Uterus (tissue), 4 donors: Measurements from ENCODE around the gene MRPL48. TPM values are rescaled to one million over a fixed set of nuclear protein-coding genes. Genes with fewer than 3 reads are reported as not detected.

Experiments
- DNase-seq, 2 donors: peaks; one replicate each; pipeline ENCODE4 v3.0.0-alpha.2; 2019 to 2020
- H3K27ac ChIP-seq, 2 donors: fragments of 200-600 bp; sonication (generic); 1 replicate in 1 of 2; 2 replicates in 1 of 2; pipeline ENCODE4 v1.5.1; 2016 to 2018
- H3K27me3 ChIP-seq, 2 donors: fragments of 200-600 bp; sonication (generic); one replicate each; pipeline ENCODE4 v1.5.1; 2018 to 2019; ENCODE audit warnings: control low read depth in 1 of 2
- H3K36me3 ChIP-seq, 2 donors: fragments of 200-600 bp; sonication (generic); one replicate each; pipeline ENCODE4 v1.5.1; 2019; ENCODE audit warnings: control low read depth in 1 of 2
- H3K4me1 ChIP-seq, 2 donors: fragments of 200-600 bp; sonication (generic); one replicate each; pipeline ENCODE4 v1.5.1; 2018 to 2019; ENCODE audit warnings: control low read depth in 1 of 2
- H3K4me3 ChIP-seq, 2 donors: fragments of 200-600 bp; sonication (generic); 1 replicate in 1 of 2; 2 replicates in 1 of 2; pipeline ENCODE4 v1.5.1; 2018 to 2019; ENCODE audit warnings: mild to moderate bottlenecking in 1 of 2
- H3K9me3 ChIP-seq, 2 donors: fragments of 200-600 bp; sonication (generic); one replicate each; pipeline ENCODE4 v1.5.1; 2019; ENCODE audit warnings: control low read depth in 1 of 2
- CTCF ChIP-seq, 4 experiments: fragments of 200-600 bp in 2 of 4; fragments of 450-650 bp in 2 of 4; sonication (generic) in 2 of 4; IDR thresholded peaks; one replicate each; pipeline ENCODE4 v1.5.1; 2016 to 2019; ENCODE audit warnings: antibody characterized with exemption in 4 of 4, mild to moderate bottlenecking in 2 of 4, moderate library complexity in 1 of 4
- POLR2A ChIP-seq, 2 donors: fragments of 450-650 bp; IDR thresholded peaks; one replicate each; pipeline ENCODE4 v1.6.1; 2016; ENCODE audit warnings: antibody characterized with exemption in 2 of 2, mild to moderate bottlenecking in 1 of 2, moderate library complexity in 1 of 2
- intact Hi-C: fragments of 100-400 bp; cut with DNase I; formaldehyde crosslinking; loops from one replicate; pipeline ENCODE4 v1.15.1; 2023; ENCODE audit warnings: low total_unique reads
- total RNA-seq, 4 donors: library from RNA; depleted of rRNA in 3 of 4; stranded (reverse); fragments of >200 nt in 3 of 4; gene quantifications; one replicate each; pipeline versions ENCODE4 v1.1.0 to v1.2.4, GENCODE V29; 2014 to 2023
- donor health status: DM: yes; HTN: yes; CAD: no.

Gene MRPL48
- total RNA-seq, 4 donors from 2014 or later, result 5.6 to 29.6 (median 11.9) TPM

- Histone ChIP-seq H3K27me3 (no peaks in the 10 kb centered on the region), H3K9me3 (no peaks in the 10 kb centered on the region), H3K36me3 (no peaks in the 10 kb centered on the region), H3K27ac (no peak overlapping the region), H3K4me3 (no peak overlapping the region), H3K4me1 (no peaks in the 10 kb centered on the region)
- intact Hi-C loops, result no loop called here
- no peak for DNase-seq
- TF ChIP-seq CTCF (IDR thresholded peaks at IDR 0.05) (no peak), POLR2A (IDR thresholded peaks at IDR 0.05) (no peak)
These were observed 50.9 kb downstream of the MRPL48 start for GRCh38 chr11:73838443-73839122.

GRCh38 chr11:73839123-73839457 lies 51.4 kb downstream of the MRPL48 start:
- Histone ChIP-seq H3K9me3 (no peaks in the 10 kb centered on the region), H3K4me3 (no peak overlapping the region), H3K4me1 (no peaks in the 10 kb centered on the region), H3K27ac (no peak overlapping the region), H3K36me3 (no peaks in the 10 kb centered on the region), H3K27me3 (no peaks in the 10 kb centered on the region)
- no peak for TF ChIP-seq CTCF (IDR thresholded peaks at IDR 0.05)
- TF ChIP-seq POLR2A (IDR thresholded peaks at IDR 0.05), result no peak
- no peak for DNase-seq
- intact Hi-C loops, result no loop called here

- H3K36me3 ChIP-seq, result no peaks in the 10 kb centered on the region
- H3K9me3 ChIP-seq, result no peaks in the 10 kb centered on the region
- no peaks in the 10 kb centered on the region for H3K4me1 ChIP-seq
- no peak overlapping the region for H3K27ac ChIP-seq
- TF ChIP-seq POLR2A (IDR thresholded peaks at IDR 0.05) (no peak), CTCF (IDR thresholded peaks at IDR 0.05) (no peak)
- intact Hi-C loops, result no loop called here
- DNase-seq, result no peak
- no peaks in the 10 kb centered on the region for H3K27me3 ChIP-seq
- no peak overlapping the region for H3K4me3 ChIP-seq
These were observed 63.5 kb downstream of the MRPL48 start for GRCh38 chr11:73851046-73851764.

- intact Hi-C loops, result no loop called here
These were observed 64.4 kb downstream of the MRPL48 start for GRCh38 chr11:73852049-73852448.

GRCh38 chr11:73854680-73855079 lies 67.0 kb downstream of the MRPL48 start:
- Histone ChIP-seq H3K9me3 (no peaks in the 10 kb centered on the region), H3K27ac (no peak overlapping the region), H3K27me3 (no peaks in the 10 kb centered on the region), H3K4me3 (no peak overlapping the region), H3K4me1 (no peaks in the 10 kb centered on the region), H3K36me3 (no peaks in the 10 kb centered on the region)
- no peak for TF ChIP-seq CTCF (IDR thresholded peaks at IDR 0.05)
- TF ChIP-seq POLR2A (IDR thresholded peaks at IDR 0.05), result no peak
- intact Hi-C loops, result no loop called here
- DNase-seq, result no peak

More at GRCh38 chr11:73852049-73852448, 64.4 kb downstream of the MRPL48 start:
- Histone ChIP-seq H3K4me3 (no peak overlapping the region), H3K27me3 (no peaks in the 10 kb centered on the region), H3K27ac (no peak overlapping the region), H3K36me3 (no peaks in the 10 kb centered on the region), H3K9me3 (no peaks in the 10 kb centered on the region), H3K4me1 (no peaks in the 10 kb centered on the region)
- TF ChIP-seq POLR2A (IDR thresholded peaks at IDR 0.05), result no peak
- no peak for DNase-seq
